GM21360 (cell line): ENCODE data around the gene TEX2.

Experiments
- ATAC-seq: cut with Tn5 transposase; IDR thresholded peaks from one replicate; pipeline ENCODE4 v1.9.1; 2021; ENCODE audit warnings: mild to moderate bottlenecking, moderate library complexity; ENCODE audit not compliant: unreplicated experiment

Gene TEX2

DNA sequence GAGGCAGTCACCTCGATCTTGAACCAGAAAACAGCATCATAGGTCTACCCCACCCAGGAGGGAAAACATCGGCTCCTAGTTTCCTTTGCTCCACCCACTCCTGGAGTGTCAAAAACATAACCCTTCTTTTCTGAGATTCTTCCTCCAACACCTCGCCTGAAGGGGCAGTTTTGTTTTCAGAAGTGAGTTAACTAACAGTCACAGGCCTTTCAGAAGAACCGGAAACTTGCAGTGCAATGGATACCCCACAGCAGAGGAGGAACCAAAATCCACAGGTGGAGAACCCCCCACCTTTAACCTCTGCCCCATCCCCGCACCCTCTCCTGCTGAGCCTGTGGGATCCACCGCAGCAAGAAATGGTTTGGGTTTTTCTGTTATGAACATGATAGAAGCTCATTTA lies 7.8 kb upstream of the TEX2 start:
- ATAC-seq = no peak

DNA sequence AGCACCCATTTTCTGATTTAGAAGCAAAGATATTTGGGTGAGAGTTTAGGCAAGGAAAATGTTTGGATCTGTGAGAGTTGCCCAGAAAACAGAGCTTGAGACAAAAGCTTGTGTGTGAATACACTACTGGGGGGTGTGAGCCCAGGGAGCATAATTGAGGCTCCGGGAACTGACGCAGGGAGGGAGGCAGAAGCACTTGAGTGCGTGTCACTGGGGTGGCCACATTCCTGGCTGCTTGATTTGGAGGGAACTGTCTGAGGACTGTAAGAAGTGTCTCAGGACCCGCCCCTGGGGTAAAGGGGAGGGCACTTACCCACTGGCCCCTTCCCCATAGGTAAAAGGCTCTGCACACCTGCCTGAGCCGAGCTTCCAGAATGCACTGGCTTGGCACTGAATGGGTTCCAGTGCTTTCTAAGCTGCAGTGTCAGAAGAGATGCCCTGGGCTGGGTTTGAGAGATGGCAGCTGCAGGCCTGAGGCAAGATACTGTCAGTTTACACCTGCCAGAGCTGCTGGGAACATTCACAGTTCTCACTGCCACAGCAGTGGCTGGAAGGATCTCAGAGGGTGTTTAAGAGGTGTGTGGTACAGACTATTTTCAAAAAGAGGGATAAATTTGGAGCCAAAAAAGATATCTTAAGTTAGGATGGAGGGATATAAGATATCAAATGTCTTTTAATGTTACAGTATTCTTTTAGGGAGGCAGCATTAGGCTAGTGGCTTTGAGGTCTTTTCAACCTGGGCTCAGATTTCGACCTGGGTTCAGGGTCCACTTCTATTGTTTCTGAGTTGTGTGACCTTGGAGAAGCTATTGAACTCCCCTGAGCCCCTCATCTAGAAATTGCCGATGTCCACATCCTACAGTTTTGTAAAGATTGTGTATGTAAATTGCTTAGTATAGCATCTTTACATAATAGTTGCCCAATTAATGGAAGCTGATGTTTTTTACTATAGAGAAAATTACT lies 6.9 kb upstream of the TEX2 start:
- no peak for ATAC-seq

DNA sequence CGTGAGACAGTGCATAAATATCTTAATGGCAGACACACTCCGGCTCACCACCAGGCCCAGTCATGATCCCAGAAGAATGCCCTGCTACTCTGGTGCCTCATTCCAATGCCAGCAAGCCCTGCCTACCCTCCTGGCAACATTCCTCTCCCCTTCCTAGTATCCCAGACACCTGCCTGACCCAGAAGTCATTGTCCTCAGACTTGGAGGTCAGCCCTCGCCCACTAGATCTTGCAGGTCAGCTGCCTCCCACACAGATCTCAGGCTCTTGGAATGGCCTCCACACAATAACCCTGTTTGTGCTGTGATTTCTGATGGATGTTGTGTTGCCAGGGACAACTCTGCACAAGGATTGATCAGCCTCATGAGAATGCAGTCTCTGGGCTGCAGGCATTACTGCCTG lies 1.8 kb upstream of the TEX2 start:
- no peak for ATAC-seq

DNA sequence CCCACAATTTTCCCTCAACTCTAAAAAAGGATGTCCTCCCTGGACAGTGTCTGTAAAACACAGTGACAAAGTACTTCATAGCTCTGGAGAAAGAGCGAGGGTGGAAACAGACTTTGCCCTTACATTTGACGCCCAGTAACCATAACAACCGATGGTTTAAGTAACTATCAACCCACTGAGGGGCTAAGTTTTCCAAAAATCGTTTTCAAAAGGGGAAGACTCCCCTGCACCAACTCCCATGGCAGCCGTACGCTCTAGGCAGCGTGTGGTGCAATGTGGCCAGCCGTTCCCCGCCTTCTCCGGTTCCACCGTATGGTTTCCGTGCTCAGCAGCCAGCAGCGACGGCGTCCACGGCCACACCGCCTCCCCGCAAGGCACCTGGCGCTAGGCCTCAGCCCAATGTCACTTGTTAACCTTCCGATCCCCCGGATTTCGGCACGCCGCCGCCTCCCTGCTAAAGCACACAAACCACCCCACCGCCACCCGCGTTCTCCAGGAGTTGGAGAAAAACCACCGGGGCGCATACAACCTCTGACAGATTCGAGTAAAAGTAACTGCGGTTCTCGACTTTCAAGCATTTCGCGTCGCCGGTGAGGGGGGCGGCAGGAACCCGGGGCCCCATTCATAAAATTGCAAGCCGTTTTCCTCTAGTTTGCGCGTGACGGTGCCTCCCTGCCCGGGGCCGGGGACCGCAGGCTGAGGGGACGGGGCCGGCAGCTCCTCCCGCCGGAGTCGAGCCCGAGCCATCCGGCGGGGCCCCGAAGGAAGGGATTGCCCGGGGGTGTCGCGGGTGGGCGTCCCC lies 661 bp downstream of the TEX2 start:
- peak; percentile 30 for ATAC-seq

DNA sequence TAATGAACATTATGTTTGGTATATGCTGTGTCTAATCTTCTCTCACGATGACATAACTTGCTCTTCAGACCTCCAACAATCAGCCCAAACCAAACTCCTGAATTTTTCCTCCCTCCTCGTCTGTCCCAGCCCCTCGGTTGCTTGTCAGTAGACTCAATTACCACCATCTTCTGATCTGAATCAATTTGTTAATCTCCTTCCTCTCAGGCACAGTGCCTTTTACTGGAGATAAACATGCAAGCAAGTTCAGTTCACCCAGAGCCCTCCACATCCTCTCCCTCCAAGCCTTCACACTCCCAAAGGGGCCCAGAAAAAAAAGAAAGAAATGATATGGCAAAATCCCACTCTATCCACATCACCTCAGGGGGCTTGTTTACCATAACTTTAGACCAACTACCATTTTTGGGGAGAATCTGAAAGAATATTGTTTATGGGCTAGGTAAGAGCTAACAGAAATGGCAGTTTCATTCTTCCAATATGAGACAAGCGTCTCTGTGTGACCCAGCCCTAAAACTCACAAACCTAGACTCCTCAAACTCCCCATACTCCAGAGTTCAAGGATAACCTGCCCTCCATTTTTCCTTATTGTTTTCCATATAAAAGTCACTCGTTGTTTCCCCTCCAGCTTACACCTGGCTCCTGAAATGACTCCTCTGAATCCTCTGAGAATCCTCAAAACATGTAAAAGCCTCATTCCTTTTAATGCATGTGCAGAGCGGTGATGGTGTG lies 1.5 kb downstream of the TEX2 start:
- ATAC-seq = no peak

DNA sequence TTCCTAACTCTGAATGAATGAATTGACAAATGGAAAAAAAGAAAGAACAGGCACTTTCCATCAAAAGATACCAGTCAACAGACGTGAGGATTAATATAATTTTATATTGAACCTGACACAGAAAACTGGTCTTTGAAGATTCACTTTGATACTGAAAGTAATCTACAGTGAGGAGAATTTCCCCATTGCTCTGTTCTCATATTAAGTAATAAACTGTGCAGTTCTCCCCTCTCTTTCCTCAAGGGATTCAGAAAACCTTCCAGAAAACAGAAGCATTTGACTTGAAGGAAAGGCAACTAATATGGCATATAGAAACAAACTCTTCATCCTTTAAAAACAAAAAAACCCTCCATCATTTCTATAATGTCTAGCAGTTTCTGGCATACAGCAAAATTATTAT lies 2.2 kb downstream of the TEX2 start:
- ATAC-seq = no peak

DNA sequence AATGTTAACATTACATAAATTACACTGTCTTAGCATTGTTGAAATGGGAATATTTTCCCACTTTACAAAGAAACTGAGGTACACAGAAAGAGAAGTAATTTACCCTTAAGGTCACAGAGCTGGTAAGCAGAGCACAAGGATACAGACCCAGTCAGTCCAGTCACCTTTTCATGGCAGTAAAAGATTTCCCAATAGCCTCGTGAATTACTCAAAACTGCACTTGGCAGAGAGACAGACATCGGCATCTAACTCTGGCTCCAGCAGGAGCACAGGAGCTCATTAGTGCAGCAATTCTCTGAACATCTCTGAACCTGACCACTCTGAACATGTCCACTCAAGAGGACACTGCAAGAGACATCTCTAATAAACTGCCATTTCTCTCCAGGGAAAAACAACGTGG lies 3.1 kb downstream of the TEX2 start:
- no peak for ATAC-seq

DNA sequence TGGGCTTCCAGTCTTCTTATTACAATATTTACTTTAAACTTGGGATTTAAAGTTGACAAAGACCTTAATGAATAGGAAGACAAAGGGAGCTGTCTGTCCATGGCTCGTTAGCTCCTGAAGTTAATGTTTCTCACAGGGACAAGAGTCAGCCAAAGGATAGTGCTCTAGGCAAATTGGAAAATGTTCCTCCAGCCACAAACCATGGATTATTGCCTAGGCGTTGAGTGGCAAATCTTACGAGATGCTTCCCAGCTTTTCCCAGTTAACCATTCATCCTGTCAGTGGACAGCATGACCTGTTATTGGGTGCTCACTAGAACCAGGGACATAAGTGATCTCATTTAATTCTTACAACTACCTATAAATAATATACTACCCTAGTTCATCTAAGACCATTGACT lies 3.6 kb downstream of the TEX2 start:
- ATAC-seq = no peak

DNA sequence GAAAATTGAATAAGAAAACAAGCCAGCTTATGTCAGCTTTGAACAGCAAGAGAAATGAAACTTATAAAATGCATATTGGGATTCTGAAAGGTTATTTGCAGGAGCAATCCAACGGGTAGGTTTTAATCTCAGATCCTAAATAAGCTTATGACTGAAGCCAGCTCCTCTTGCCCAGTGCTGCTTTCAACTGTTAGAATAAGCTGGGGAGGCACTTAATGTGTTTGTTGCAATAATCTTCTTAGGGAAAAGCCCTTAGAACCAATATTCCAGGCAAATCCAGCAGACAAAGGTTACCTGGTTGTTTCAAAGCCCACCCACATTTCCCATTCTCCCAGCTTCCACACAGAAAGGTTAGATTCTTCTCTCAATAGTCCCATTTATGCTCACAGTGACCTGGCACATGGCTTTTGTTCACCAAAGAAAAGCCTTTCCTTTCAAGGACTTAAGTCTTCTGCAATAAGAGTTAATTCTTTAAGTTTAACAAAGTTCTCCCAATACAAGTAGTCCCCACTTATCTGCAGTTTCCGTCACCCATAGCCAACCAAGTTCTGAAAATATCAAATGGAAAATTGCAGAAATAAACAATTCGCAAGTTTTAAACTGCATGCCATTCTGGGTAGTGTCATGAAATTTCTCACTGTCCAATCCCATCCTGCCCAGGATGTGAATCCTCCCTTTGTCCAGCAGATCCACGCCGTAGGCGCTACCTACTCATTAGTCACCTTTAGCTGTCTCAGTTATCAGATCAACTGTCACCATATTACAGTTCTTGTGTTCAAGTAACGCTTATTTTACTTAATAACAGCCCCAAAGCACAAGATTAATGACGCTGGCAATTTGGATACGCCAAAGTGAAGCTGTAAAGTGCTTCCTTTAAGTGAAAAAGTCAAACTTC lies 5.9 kb downstream of the TEX2 start:
- no peak for ATAC-seq

DNA sequence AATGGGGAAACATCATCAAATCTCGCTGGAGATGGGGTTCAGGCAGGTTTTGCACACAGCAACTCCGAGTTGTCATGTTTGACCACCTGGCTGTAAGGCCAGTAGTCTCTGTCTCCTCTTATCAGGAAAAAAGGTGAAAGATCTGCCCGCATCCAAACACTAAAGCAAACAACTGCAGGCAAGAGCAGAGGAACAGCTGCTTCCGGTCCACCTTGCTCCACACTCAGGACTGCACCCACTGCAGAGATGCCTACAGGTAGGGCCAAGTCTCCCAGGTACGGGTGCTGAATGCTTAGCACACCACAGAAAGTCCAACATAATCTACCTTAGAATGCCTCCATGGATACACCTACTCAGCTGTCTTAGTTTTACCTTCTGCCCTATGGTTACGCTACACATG lies 7.3 kb downstream of the TEX2 start:
- no peak for ATAC-seq

DNA sequence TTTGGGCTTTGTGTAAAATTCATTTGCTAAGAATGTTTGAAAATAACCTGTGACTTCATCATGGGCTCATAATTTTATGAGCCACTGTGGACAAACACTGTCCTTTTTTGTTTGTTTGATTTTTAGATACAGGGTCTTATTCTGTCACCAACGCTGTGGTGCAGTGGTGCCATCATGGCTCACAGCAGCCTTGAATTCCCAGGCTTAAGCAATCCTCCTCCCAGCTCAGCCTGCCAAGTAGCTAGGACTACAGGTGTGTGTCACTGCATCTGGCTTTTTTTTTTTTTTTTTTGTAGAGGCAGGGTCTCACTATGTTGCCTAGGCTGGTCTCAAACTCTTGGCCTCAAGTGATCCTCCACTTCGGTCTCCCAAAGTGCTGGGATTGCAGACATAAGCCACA lies 8.3 kb downstream of the TEX2 start:
- ATAC-seq = no peak

DNA sequence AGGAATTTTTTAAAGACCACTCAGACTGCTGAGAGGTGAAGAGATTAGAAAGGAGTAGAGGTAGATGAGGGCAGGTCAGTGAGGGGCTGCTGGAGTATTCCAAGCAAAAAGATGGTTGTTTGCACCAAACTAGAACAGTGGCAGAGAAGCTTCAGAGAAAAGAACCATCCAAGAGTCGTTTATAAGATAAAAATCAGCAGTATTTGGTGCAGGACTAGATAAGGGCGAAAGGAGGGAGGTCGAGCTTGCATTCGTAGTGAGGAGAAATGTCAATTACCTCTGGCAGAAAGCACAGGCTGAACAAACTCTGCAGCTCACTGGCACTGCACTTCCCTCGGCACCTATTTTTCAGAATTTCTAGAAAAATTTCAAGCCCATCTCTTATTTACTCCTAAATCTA lies 9.6 kb downstream of the TEX2 start:
- no peak for ATAC-seq

DNA sequence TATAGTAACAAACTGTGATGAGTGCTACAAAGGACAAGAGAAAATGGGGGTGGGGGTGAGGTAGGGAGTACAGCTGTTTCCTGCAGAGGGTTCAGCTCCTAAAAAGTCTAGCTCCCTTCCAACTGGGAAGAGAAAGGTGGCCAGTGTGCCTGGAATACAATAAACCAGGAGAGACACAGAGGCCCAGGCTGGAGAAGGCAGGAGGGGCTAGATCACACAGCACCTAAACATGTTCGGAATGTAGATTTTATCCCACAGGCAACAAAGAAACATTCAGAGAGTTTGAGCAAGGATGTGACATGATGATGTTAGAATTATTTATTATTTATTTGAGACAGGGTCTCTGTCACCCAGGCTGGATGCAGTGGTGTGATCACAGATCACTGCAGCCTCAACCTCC lies 10.2 kb downstream of the TEX2 start:
- ATAC-seq = no peak

DNA sequence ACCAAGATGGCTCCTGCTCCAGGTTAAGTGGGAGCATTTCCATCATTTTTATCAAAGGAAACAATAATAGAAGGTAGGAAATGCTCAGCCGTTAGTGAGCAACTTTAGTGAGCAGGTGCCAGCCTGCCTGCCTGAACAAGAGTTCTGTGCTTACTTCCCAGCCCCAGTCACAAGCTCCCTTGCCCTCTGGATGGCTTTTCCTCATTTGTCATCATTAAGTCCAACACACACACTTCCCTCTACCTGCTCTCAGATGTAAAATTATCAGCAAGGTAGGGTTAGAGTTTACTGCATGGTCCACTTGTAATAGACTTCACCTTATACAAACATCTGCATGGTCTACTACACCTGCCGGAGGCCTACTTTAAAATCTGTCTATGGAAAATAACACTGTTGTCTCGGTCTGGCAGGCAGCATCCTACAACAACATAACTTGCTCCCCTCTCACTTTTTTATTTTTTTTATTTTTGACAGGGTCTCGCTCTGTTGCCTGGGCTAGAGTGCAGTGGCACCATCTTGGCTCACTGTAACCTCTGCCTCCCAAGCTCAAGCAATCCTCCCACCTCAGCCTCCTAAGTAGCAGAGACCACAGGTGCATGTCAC lies 12.7 kb downstream of the TEX2 start:
- no peak for ATAC-seq

DNA sequence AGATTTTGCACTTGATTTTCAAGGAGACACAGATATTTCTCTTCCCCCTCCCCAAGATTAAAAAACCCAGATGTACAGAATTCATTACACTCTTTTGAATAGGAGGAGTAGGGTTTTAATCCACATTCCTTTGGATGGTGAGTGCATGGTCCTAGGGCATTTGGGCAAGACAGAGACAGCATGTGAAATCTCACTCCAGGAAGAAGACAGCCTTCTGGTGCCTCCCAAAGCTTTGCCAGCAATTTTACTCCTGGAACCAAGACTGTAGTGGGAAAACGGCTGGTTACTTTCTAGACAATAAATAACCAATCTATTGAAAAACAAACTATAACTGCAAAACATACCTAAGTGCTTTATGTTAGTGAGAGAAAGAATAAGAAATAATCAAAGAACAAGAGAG lies 15.2 kb downstream of the TEX2 start:
- no peak for ATAC-seq

DNA sequence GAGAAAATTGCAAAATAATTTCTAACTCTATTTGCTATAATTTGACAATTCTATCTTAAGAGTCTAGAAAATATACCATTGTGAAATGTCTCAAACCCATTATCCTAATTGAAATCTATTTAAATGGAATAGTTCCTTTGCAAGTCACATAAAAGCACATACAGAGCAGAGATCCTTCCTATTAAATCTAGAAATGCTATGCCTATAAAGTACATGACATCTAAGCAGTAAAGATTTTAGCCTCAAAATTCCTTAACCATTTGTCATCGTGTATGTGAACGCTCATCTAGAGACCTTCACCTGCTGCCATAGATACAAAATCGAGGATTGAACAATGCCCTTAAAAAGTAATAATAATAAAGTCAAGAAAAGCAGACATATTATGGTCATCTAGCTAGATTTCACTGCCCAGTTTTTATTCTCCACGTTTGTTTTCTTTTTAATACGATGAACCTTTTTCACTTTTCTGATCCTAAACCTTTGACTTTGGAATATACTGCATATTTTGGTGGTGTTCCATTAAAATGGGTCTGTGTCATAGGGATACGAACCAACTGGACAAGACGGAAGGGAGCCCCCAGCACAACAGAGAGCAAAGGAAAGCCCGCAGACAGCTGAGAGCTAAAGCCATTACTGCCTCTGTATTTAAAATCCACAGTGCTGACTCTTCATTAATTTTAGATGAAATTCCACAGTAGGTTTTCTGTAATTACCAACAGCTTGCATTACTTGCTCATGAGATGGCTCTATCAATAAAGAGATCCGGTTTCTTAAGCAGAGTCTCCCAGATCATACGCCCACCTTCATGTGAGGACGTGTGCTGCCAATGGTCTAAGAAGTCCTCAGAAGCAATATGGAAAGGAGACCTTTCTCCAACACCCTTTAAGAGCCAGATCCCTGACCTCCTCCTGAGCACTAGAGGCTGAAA lies 17.6 kb downstream of the TEX2 start:
- ATAC-seq = no peak

DNA sequence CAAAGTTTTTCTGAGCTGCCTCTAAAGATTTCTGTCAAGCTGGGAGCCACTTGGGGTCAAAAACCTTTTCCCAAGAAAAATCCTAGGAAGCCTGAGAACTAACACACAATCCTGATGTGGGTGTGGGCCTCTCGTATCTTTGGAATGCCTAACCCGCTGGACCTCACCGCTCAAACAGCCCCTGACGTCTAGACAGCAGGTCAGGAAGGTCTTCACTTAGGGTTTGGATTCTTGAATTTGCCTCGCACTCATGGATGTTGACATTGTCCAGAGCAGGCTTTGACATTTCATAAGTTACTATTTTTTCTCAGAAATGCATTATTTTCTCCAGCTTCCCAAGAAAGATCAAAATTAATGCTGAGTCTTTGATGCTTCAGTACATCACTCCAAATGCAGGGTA lies 18.9 kb downstream of the TEX2 start:
- ATAC-seq = no peak

DNA sequence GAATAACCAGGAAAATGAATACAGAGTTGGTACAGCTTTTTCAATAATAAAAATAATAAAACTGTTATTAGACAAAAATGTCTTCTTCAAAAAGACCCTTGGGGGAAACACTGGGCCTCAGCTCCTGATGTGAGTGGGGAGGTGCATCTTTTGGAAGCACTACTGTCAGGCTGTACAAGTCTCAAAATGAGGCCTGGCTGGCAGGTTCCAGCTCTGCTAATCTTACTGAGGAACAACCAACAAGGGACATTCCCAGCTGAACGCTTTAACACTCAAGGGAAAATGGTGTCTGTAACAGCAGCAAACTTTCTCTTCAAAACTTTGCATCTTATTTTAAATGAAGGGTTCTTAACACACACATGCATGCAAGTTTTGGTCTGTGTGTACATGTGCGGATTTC lies 19.7 kb downstream of the TEX2 start:
- no peak for ATAC-seq

DNA sequence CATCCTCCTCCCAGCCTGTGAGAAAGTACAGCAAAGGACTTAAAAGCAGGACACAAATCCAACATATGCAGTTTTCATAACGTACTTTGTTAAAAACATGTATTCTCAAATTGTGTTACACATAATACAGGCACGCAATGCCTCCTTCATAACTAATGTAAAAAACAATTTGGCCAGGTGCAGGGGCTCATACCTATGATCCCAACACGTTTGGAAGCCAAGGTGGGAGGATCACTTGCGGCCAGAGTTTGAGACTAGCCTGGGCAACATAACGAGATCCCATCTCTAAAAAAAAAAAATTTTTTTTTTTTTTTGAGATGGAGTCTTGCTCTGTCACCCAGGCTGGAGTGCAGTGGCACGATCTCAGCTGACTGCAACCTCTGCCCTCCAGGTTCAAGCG lies 20.4 kb downstream of the TEX2 start:
- no peak for ATAC-seq
